HepG2 (cell line): ENCODE data around the gene CHADL. TPM values are rescaled to one million over a fixed set of nuclear protein-coding genes. Genes with fewer than 3 reads are reported as not detected.

Experiments used
- ARNT ChIP-seq: fragments of 450-650 bp; IDR thresholded peaks from 2 replicates; pipeline ENCODE4 v1.6.1; 2017
- ATF1 ChIP-seq: IDR thresholded peaks from 2 replicates; pipeline ENCODE4 v1.6.1; 2016; ENCODE audit warnings: mild to moderate bottlenecking, control low read depth
- ATF4 ChIP-seq, 2 experiments: fragments of 450-650 bp in 1 of 2; sonication (generic) in 1 of 2; formaldehyde crosslinking; IDR thresholded peaks; 2 replicates each; pipeline versions ENCODE4 v1.5.0 to v1.8.0; 2020 to 2022; ENCODE audit warnings: mild to moderate bottlenecking in 1 of 2, missing genetic modification reagents in 1 of 2
- ATF7-NPFF ChIP-seq: sonication (generic); formaldehyde crosslinking; IDR thresholded peaks from 2 replicates; pipeline ENCODE4 v1.8.1; 2023; ENCODE audit warnings: mild to moderate bottlenecking, low read depth, missing genetic modification reagents, moderate library complexity
- HES4 ChIP-seq: sonication (generic); formaldehyde crosslinking; IDR thresholded peaks from 2 replicates; pipeline ENCODE4 v1.9.0; 2021; ENCODE audit warnings: mild to moderate bottlenecking, missing genetic modification reagents, borderline replicate concordance
- HMGXB3 ChIP-seq: sonication (generic); formaldehyde crosslinking; IDR thresholded peaks from 2 replicates; pipeline ENCODE4 v1.4.0; 2020; ENCODE audit warnings: missing genetic modification reagents, borderline replicate concordance
- KDM1A ChIP-seq: IDR thresholded peaks from 2 replicates; pipeline ENCODE4 v1.6.1; 2016; ENCODE audit warnings: missing compliant biosample characterization
- NFE2L2 ChIP-seq: fragments of 150-350 bp; IDR thresholded peaks from 2 replicates; pipeline ENCODE4 v1.6.1; 2014; ENCODE audit warnings: low read length
- NRL ChIP-seq: sonication (generic); formaldehyde crosslinking; IDR thresholded peaks from 2 replicates; pipeline ENCODE4 v1.5.0; 2020; ENCODE audit warnings: missing genetic modification reagents, mild to moderate bottlenecking, moderate library complexity, borderline replicate concordance
- PHF20 ChIP-seq: sonication (generic); formaldehyde crosslinking; IDR thresholded peaks from 2 replicates; pipeline ENCODE4 v1.5.0; 2020; ENCODE audit warnings: mild to moderate bottlenecking, missing genetic modification reagents
- POLR2G ChIP-seq: fragments of 200-400 bp; formaldehyde crosslinking; IDR thresholded peaks from 2 replicates; pipeline ENCODE4 v1.6.1; 2018; ENCODE audit warnings: mild to moderate bottlenecking, low read depth, low read length, moderate library complexity
- SMAD1 ChIP-seq: sonication (generic); formaldehyde crosslinking; IDR thresholded peaks from 2 replicates; pipeline ENCODE4 v1.4.0; 2020; ENCODE audit warnings: missing genetic modification reagents, low read depth, mild to moderate bottlenecking, borderline replicate concordance
- SP4 ChIP-seq: sonication (generic); formaldehyde crosslinking; IDR thresholded peaks from 2 replicates; pipeline ENCODE4 v1.8.1; 2023; ENCODE audit warnings: mild to moderate bottlenecking, missing genetic modification reagents
- ZBTB8A ChIP-seq: sonication (generic); formaldehyde crosslinking; IDR thresholded peaks from 2 replicates; pipeline ENCODE4 v1.4.0; 2020; ENCODE audit warnings: mild to moderate bottlenecking, low read depth, missing genetic modification reagents, borderline replicate concordance
- ZMAT5 ChIP-seq: sonication (generic); formaldehyde crosslinking; IDR thresholded peaks from 2 replicates; pipeline ENCODE4 v1.5.0; 2020; ENCODE audit warnings: mild to moderate bottlenecking, low read depth, missing genetic modification reagents, borderline replicate concordance
- ZNF160 ChIP-seq: sonication (generic); formaldehyde crosslinking; IDR thresholded peaks from 2 replicates; pipeline ENCODE4 v1.8.0; 2022; ENCODE audit warnings: mild to moderate bottlenecking, inconsistent platforms, missing genetic modification reagents
- ZNF225 ChIP-seq: sonication (generic); formaldehyde crosslinking; IDR thresholded peaks from 2 replicates; pipeline ENCODE4 v1.4.0; 2020; ENCODE audit warnings: mild to moderate bottlenecking, missing genetic modification reagents
- ZNF660 ChIP-seq: sonication (generic); formaldehyde crosslinking; IDR thresholded peaks from 2 replicates; pipeline ENCODE4 v1.5.1; 2020; ENCODE audit warnings: mild to moderate bottlenecking, low read depth, missing genetic modification reagents, borderline replicate concordance
- ZNF773 ChIP-seq: sonication (generic); formaldehyde crosslinking; IDR thresholded peaks from 2 replicates; pipeline ENCODE4 v1.4.0; 2020; ENCODE audit warnings: missing genetic modification reagents, borderline replicate concordance
- polyA plus RNA-seq, 8 experiments: library from polyadenylated mRNA; depleted of rRNA in 3 of 8; stranded (reverse) in 7 of 8; unstranded in 1 of 8; fragments of >200 nt; fragmentation: Illumina TruSeq in 4 of 8; extraction: Trizol in 4 of 8; gene quantifications; 2 replicates each; pipeline versions ENCODE4 v1.2.1 to v1.2.3, GENCODE V29; 2011 to 2016; ENCODE audit warnings: low read depth in 4 of 8, missing spikeins in 1 of 8, mixed read lengths in 1 of 8; ENCODE audit not compliant: insufficient read depth in 1 of 8
- total RNA-seq, 5 experiments: library from RNA; depleted of rRNA; stranded (reverse); fragments of >200 nt; fragmentation: Illumina TruSeq; extraction: Trizol; gene quantifications; 2 replicates each; pipeline ENCODE4 v1.2.3, GENCODE V29; 2016; ENCODE audit warnings: low read depth in 1 of 5
- TF ChIP-seq, protein P1 (sequence below): sonication (generic); formaldehyde crosslinking; IDR thresholded peaks from 2 replicates; pipeline ENCODE4 v1.4.0; 2020; ENCODE audit warnings: missing genetic modification reagents, mild to moderate bottlenecking, borderline replicate concordance

CHADL gene
- total and polyA plus RNA-seq, 2 of the 13 experiments (the other 11 are each of a cell fraction or from before 2014, with no cell fraction given): 2.8 to 8.1 TPM

DNA sequence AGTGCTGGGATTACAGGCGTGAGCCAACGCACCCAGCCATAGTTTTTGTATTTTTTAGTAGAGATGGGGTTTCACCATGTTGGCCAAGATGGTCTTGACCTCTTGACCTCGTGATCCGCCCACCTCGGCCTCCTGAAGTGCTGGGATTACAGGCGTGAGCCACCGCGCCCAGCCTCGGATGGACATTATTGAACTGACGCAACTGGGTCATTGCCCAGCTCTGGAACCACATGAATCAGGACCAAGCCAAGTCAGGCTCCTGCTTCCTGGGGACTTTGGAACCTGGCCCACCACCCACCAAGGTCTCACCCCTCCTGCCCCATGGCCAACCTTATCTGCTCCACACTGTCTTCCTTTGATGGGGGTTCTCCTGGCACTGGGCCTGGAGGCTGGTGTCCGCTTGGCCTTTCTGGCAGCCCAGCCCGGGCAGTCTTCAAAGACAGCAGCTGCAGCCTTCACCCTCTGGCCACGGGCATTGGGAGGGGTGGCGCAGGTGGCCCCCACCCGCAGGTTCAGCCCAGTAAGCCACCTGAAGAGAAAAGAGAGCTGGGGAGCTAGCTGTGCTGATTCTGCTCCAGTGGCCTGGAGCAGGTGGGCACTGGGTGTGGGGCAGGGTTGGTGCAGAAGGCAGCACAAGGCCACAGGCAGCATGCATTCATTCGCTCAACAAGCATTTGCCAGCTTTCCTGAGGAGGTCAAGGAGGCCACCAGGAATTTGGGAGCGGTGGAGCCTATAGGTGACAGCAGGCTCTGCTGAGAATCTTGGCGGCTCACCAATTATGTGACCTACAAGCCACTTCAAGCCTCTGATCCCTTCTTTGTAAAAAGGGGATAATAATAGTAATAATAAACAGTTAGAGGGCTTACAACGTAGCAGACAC is 5.7 kb downstream of the CHADL start (continued):
- peak; percentile 59; the same call in 1 of the 2 replicates for TF ChIP-seq NRL
- no peak for TF ChIP-seq NFE2L2
- no peak for TF ChIP-seq ZNF225 (CRISPR knock-in tag)
- peak; percentile 27; the same call in 1 of the 2 replicates for TF ChIP-seq KDM1A (CRISPR knock-in tag)
- TF ChIP-seq PHF20 (CRISPR knock-in tag): no peak
- TF ChIP-seq ZMAT5 (CRISPR knock-in tag): no peak
- TF ChIP-seq, protein P1, sequence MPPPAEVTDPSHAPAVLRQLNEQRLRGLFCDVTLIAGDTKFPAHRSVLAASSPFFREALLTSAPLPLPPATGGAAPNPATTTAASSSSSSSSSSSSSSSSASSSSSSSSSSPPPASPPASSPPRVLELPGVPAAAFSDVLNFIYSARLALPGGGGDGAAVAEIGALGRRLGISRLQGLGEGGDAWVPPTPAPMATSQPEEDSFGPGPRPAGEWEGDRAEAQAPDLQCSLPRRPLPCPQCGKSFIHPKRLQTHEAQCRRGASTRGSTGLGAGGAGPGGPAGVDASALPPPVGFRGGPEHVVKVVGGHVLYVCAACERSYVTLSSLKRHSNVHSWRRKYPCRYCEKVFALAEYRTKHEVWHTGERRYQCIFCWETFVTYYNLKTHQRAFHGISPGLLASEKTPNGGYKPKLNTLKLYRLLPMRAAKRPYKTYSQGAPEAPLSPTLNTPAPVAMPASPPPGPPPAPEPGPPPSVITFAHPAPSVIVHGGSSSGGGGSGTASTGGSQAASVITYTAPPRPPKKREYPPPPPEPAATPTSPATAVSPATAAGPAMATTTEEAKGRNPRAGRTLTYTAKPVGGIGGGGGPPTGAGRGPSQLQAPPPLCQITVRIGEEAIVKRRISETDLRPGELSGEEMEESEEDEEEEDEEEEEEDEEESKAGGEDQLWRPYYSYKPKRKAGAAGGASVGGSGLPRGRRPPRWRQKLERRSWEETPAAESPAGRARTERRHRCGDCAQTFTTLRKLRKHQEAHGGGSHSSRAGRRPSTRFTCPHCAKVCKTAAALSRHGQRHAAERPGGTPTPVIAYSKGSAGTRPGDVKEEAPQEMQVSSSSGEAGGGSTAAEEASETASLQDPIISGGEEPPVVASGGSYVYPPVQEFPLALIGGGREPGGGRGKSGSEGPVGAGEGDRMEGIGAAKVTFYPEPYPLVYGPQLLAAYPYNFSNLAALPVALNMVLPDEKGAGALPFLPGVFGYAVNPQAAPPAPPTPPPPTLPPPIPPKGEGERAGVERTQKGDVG (CRISPR knock-in tag): peak; percentile 85; the same call in 1 of the 2 replicates
- TF ChIP-seq ATF4 (CRISPR knock-in tag; IDR thresholded peaks at IDR 0.05): peak in 1 of 2 experiments; percentile 94; a peak in 2 of 4 replicates
- no peak for TF ChIP-seq HMGXB3 (CRISPR knock-in tag)
- TF ChIP-seq ZNF773: no peak
- TF ChIP-seq ATF7-NPFF: no peak
- TF ChIP-seq ARNT: no peak
- TF ChIP-seq ATF1: no peak
- TF ChIP-seq HES4 (CRISPR knock-in tag): no peak
- no peak; the same call in 1 of the 2 replicates for TF ChIP-seq SP4 (CRISPR knock-in tag)
- no peak for TF ChIP-seq SMAD1 (CRISPR knock-in tag)
- TF ChIP-seq ZBTB8A (CRISPR knock-in tag): no peak
- no peak for TF ChIP-seq POLR2G
- no peak for TF ChIP-seq ZNF660 (CRISPR knock-in tag)
- TF ChIP-seq ZNF160 (CRISPR knock-in tag): no peak
